SJCRH30 (cell line): ENCODE data around the gene EPB41L1. TPM values are rescaled to one million over a fixed set of nuclear protein-coding genes. Genes with fewer than 3 reads are reported as not detected.
"Not testable (repeated sequence)": the region's sequence is repeated elsewhere in the genome, so short reads cannot be mapped to it uniquely, and the experiment has no call there.

Experiments
- DNase-seq, 2 experiments: peaks; one replicate each; pipeline ENCODE4 v3.0.0-alpha.2; 2015 to 2020
- H3K27ac ChIP-seq: fragments of 250-450 bp; sonication (Bioruptor Pico); 2 replicates; pipeline ENCODE4 v1.5.1; 2020; ENCODE audit warnings: mild to moderate bottlenecking, moderate library complexity
- H3K27me3 ChIP-seq: fragments of 250-450 bp; sonication (Bioruptor Pico); 2 replicates; pipeline ENCODE4 v1.5.1; 2020; ENCODE audit warnings: mild to moderate bottlenecking, moderate library complexity
- H3K36me3 ChIP-seq: fragments of 250-450 bp; sonication (Bioruptor Pico); 2 replicates; pipeline ENCODE4 v1.5.1; 2020; ENCODE audit warnings: mild to moderate bottlenecking, moderate library complexity
- H3K4me1 ChIP-seq: fragments of 250-450 bp; sonication (Bioruptor Pico); 2 replicates; pipeline ENCODE4 v1.5.1; 2020; ENCODE audit warnings: mild to moderate bottlenecking, moderate library complexity
- H3K4me3 ChIP-seq: fragments of 250-450 bp; sonication (Bioruptor Pico); 2 replicates; pipeline ENCODE4 v1.5.1; 2020; ENCODE audit warnings: mild to moderate bottlenecking, moderate library complexity
- H3K9me3 ChIP-seq: fragments of 250-450 bp; sonication (Bioruptor Pico); replicated peaks from 2 replicates; pipeline ENCODE4 v1.5.1; 2020; ENCODE audit warnings: mild to moderate bottlenecking, moderate library complexity
- total RNA-seq: library from RNA; depleted of rRNA; stranded (reverse); fragments of >200 nt; shearing (Covaris generic); gene quantifications from 2 replicates; pipeline ENCODE4 v1.2.3, GENCODE V29; 2014

The EPB41L1 gene
- total RNA-seq, 1 experiment from 2014 or later = 6.7 TPM

- DNase-seq, H3K4me1 ChIP-seq, H3K4me3 ChIP-seq, H3K27ac ChIP-seq, H3K36me3 ChIP-seq, H3K27me3 ChIP-seq, H3K9me3 ChIP-seq: not testable (repeated sequence)
Measured at GRCh38 chr20:36137313-36137712, 17.2 kb upstream of the EPB41L1 start.

- Histone ChIP-seq H3K27ac (no peak overlapping the region), H3K27me3 (no peaks in the 10 kb centered on the region; the same call in 1 of the 2 replicates), H3K4me1 (no peaks in the 10 kb centered on the region), H3K36me3 (no peaks in the 10 kb centered on the region), H3K9me3 (no peaks in the 10 kb centered on the region), H3K4me3 (no peak overlapping the region)
- DNase-seq = no peak
Measured at GRCh38 chr20:36141310-36141709, 13.2 kb upstream of the EPB41L1 start.

- H3K4me1 ChIP-seq = no peaks in the 10 kb centered on the region
- no peaks in the 10 kb centered on the region for H3K36me3 ChIP-seq
- no peak overlapping the region for H3K4me3 ChIP-seq
- no peaks in the 10 kb centered on the region for H3K9me3 ChIP-seq
- DNase-seq = no peak
- no peaks in the 10 kb centered on the region; the same call in 1 of the 2 replicates for H3K27me3 ChIP-seq
- H3K27ac ChIP-seq = no peak overlapping the region
Measured at GRCh38 chr20:36144336-36144735, 10.2 kb upstream of the EPB41L1 start.

- Histone ChIP-seq H3K4me3 (no peak overlapping the region), H3K36me3 (no peaks in the 10 kb centered on the region), H3K27ac (no peak overlapping the region), H3K27me3 (peaks cover 4% of the 10 kb centered on the region), H3K4me1 (no peaks in the 10 kb centered on the region), H3K9me3 (no peaks in the 10 kb centered on the region)
- DNase-seq = no peak
Measured at GRCh38 chr20:36145877-36146707, 8.4 kb upstream of the EPB41L1 start.

GRCh38 chr20:36147690-36148089, 6.8 kb upstream of the EPB41L1 start:
- H3K4me3 ChIP-seq = no peak overlapping the region
- peaks cover 4% of the 10 kb centered on the region for H3K27me3 ChIP-seq
- H3K9me3 ChIP-seq = no peaks in the 10 kb centered on the region
- no peak for DNase-seq
- H3K27ac ChIP-seq = no peak overlapping the region
- no peaks in the 10 kb centered on the region for H3K4me1 ChIP-seq
- no peaks in the 10 kb centered on the region for H3K36me3 ChIP-seq

GRCh38 chr20:36148439-36148838, 6.1 kb upstream of the EPB41L1 start:
- H3K27me3 ChIP-seq = peaks cover 4% of the 10 kb centered on the region
- H3K4me1 ChIP-seq = no peaks in the 10 kb centered on the region
- H3K36me3 ChIP-seq = no peaks in the 10 kb centered on the region
- no peak for DNase-seq
- no peak overlapping the region for H3K4me3 ChIP-seq
- no peak overlapping the region for H3K27ac ChIP-seq
- H3K9me3 ChIP-seq = no peaks in the 10 kb centered on the region

- no peak for DNase-seq
Measured at GRCh38 chr20:36149012-36149411, 5.5 kb upstream of the EPB41L1 start.

GRCh38 chr20:36149469-36149868, 5.1 kb upstream of the EPB41L1 start:
- Histone ChIP-seq H3K9me3 (no peaks in the 10 kb centered on the region), H3K4me1 (no peaks in the 10 kb centered on the region), H3K36me3 (no peaks in the 10 kb centered on the region), H3K4me3 (no peak overlapping the region), H3K27me3 (peaks cover 4% of the 10 kb centered on the region), H3K27ac (no peak overlapping the region)
- DNase-seq = no peak

More at GRCh38 chr20:36149012-36149411, 5.5 kb upstream of the EPB41L1 start:
- no peaks in the 10 kb centered on the region for H3K4me1 ChIP-seq
- no peak overlapping the region for H3K27ac ChIP-seq
- H3K27me3 ChIP-seq = peaks cover 4% of the 10 kb centered on the region
- H3K4me3 ChIP-seq = no peak overlapping the region
- no peaks in the 10 kb centered on the region for H3K36me3 ChIP-seq
- no peaks in the 10 kb centered on the region for H3K9me3 ChIP-seq

- Histone ChIP-seq H3K4me3 (no peak overlapping the region), H3K9me3 (no peaks in the 10 kb centered on the region), H3K27ac (no peak overlapping the region), H3K27me3 (peaks cover 6% of the 10 kb centered on the region), H3K4me1 (no peaks in the 10 kb centered on the region), H3K36me3 (no peaks in the 10 kb centered on the region)
- no peak for DNase-seq
Measured at GRCh38 chr20:36150489-36150846, 4.1 kb upstream of the EPB41L1 start.

GRCh38 chr20:36150847-36151539, 3.5 kb upstream of the EPB41L1 start:
- no peak for DNase-seq
- no peak overlapping the region for H3K4me3 ChIP-seq
- peaks cover 7% of the 10 kb centered on the region; the same call in 1 of the 2 replicates for H3K27me3 ChIP-seq
- no peaks in the 10 kb centered on the region for H3K9me3 ChIP-seq
- H3K4me1 ChIP-seq = no peaks in the 10 kb centered on the region
- H3K36me3 ChIP-seq = no peaks in the 10 kb centered on the region
- no peak overlapping the region for H3K27ac ChIP-seq

- Histone ChIP-seq H3K4me3 (no peak overlapping the region), H3K9me3 (no peaks in the 10 kb centered on the region), H3K36me3 (no peaks in the 10 kb centered on the region), H3K4me1 (no peaks in the 10 kb centered on the region), H3K27ac (no peak overlapping the region), H3K27me3 (peaks cover 7% of the 10 kb centered on the region; the same call in 1 of the 2 replicates)
- DNase-seq = no peak
Measured at GRCh38 chr20:36152261-36152660, 2.3 kb upstream of the EPB41L1 start.

GRCh38 chr20:36153204-36153603, 1.3 kb upstream of the EPB41L1 start:
- DNase-seq = no peak
- Histone ChIP-seq H3K27me3 (peaks cover 7% of the 10 kb centered on the region; the same call in 1 of the 2 replicates), H3K27ac (no peak overlapping the region), H3K9me3 (no peaks in the 10 kb centered on the region), H3K36me3 (no peaks in the 10 kb centered on the region), H3K4me3 (no peak overlapping the region), H3K4me1 (no peaks in the 10 kb centered on the region)

- Histone ChIP-seq H3K27me3 (peaks cover 7% of the 10 kb centered on the region; the same call in 1 of the 2 replicates), H3K9me3 (no peaks in the 10 kb centered on the region), H3K4me1 (no peaks in the 10 kb centered on the region), H3K27ac (no peak overlapping the region), H3K4me3 (peak overlapping the region; percentile 67), H3K36me3 (no peaks in the 10 kb centered on the region)
- peak; percentile 85 to 88 for DNase-seq
Measured at GRCh38 chr20:36153736-36154699, 522 bp upstream of the EPB41L1 start.

GRCh38 chr20:36155629-36155971, 1.1 kb downstream of the EPB41L1 start:
- no peak overlapping the region for H3K4me3 ChIP-seq
- no peak overlapping the region for H3K27ac ChIP-seq
- no peak for DNase-seq
- H3K36me3 ChIP-seq = no peaks in the 10 kb centered on the region
- peaks cover 3% of the 10 kb centered on the region; the same call in 1 of the 2 replicates for H3K27me3 ChIP-seq
- H3K9me3 ChIP-seq = no peaks in the 10 kb centered on the region
- no peaks in the 10 kb centered on the region for H3K4me1 ChIP-seq
